Endothelial cell of umbilical vein (primary cell): ENCODE measurements around the gene VPS11. TPM values are rescaled to one million over a fixed set of nuclear protein-coding genes. Genes with fewer than 3 reads are reported as not detected.

Experiments used
- BruUV-seq: library from RNA; stranded (reverse); fragments of 400-500 nt; replicated peaks from 2 replicates; lab custom pipeline; 2021; lab: Mats Ljungman, UMichigan
- CTCF ChIA-PET: fragments of 300-600, 350-600 bp; sonication (Branson Sonifier 250); formaldehyde crosslinking; loops from one replicate; lab custom pipeline; 2021; ENCODE audit warnings: antibody characterized with exemption, inconsistent platforms; lab: Charles Lee
- POLR2A ChIA-PET: fragments of 300-600, 350-600 bp; sonication (Branson Sonifier 250); formaldehyde crosslinking; loops from one replicate; lab custom pipeline; 2021; ENCODE audit warnings: antibody characterized with exemption, inconsistent platforms; lab: Charles Lee
- DNase-seq: peaks from one replicate; pipeline ENCODE4 v3.0.0-alpha.2; 2011; ENCODE audit warnings: low read depth, low spot score
- FAIRE-seq: peaks from 2 replicates; lab custom pipeline; 2011; peaks lifted over from hg19 to GRCh38; lab: Jason Lieb, UNC
- H2AFZ ChIP-seq: 2 replicates; pipeline ENCODE4 v1.6.0; 2012; ENCODE audit warnings: low read depth, low read length, control low read depth, inconsistent platforms
- H3K27ac ChIP-seq: 2 replicates; pipeline ENCODE4 v1.5.1; 2011; ENCODE audit warnings: low read depth, mild to moderate bottlenecking, control low read depth, low read length, moderate library complexity; ENCODE audit not compliant: insufficient read depth
- H3K27me3 ChIP-seq, 2 experiments: 2 replicates each; pipeline versions ENCODE4 v1.6.0 to v1.6.1; 2011; ENCODE audit warnings: low read length in 2 of 2, mixed read lengths in 1 of 2; ENCODE audit not compliant: control insufficient read depth in 2 of 2, insufficient read depth in 2 of 2
- H3K36me3 ChIP-seq, 2 experiments: 2 replicates in 1 of 2; 3 replicates in 1 of 2; pipeline ENCODE4 v1.5.1; 2011; ENCODE audit warnings: low read length in 2 of 2, mild to moderate bottlenecking in 1 of 2, moderate library complexity in 1 of 2; ENCODE audit not compliant: control insufficient read depth in 2 of 2, insufficient read depth in 2 of 2; ENCODE audit errors: extremely low read depth in 1 of 2
- H3K4me1 ChIP-seq: 3 replicates; pipeline ENCODE4 v1.5.1; 2011; ENCODE audit warnings: mild to moderate bottlenecking, low read length; ENCODE audit not compliant: control insufficient read depth, insufficient read depth; ENCODE audit errors: extremely low read depth
- H3K4me2 ChIP-seq: 2 replicates; pipeline ENCODE4 v1.6.1; 2011; ENCODE audit warnings: low read length, control low read depth, mixed read lengths; ENCODE audit not compliant: insufficient read depth
- H3K4me3 ChIP-seq, 3 experiments: fragments of 200-600 bp in 1 of 3; sonication (generic), shearing (Covaris generic) in 1 of 3; replicated peaks in 1 of 3; 2 replicates each; pipeline ENCODE4 v1.5.1; 2011 to 2016; ENCODE audit warnings: control low read depth in 3 of 3, low read length in 3 of 3, mild to moderate bottlenecking in 2 of 3, inconsistent platforms in 1 of 3, low read depth in 1 of 3, moderate library complexity in 1 of 3; ENCODE audit not compliant: insufficient read depth in 1 of 3
- H3K79me2 ChIP-seq: 2 replicates; pipeline ENCODE4 v1.6.0; 2012; ENCODE audit warnings: low read length, inconsistent platforms; ENCODE audit not compliant: control insufficient read depth, insufficient read depth
- H3K9ac ChIP-seq: replicated peaks from 2 replicates; pipeline ENCODE3; 2011; ENCODE audit warnings: low read length, control low read depth; ENCODE audit not compliant: insufficient read depth; ENCODE audit errors: extremely low read depth
- H3K9me1 ChIP-seq: replicated peaks from 3 replicates; pipeline ENCODE4 v1.6.0; 2011; ENCODE audit warnings: mild to moderate bottlenecking, low read length; ENCODE audit not compliant: control insufficient read depth, insufficient read depth; ENCODE audit errors: extremely low read depth
- H3K9me3 ChIP-seq: replicated peaks from 2 replicates; pipeline ENCODE4 v1.5.1; 2012; ENCODE audit warnings: low read length, inconsistent platforms; ENCODE audit not compliant: control insufficient read depth, insufficient read depth
- H4K20me1 ChIP-seq: replicated peaks from 2 replicates; pipeline ENCODE3; 2011; ENCODE audit warnings: mild to moderate bottlenecking, low read length; ENCODE audit not compliant: control insufficient read depth, insufficient read depth; ENCODE audit errors: extremely low read depth
- EZH2 ChIP-seq: IDR thresholded peaks from 2 replicates; pipeline ENCODE4 v1.6.1; 2012; ENCODE audit warnings: borderline replicate concordance, low read depth, mild to moderate bottlenecking, moderate library complexity, low read length, inconsistent platforms; ENCODE audit not compliant: severe bottlenecking
- FOS ChIP-seq: IDR thresholded peaks from 2 replicates; pipeline ENCODE4 v1.6.1; 2011; ENCODE audit warnings: mild to moderate bottlenecking, low read length, moderate library complexity, borderline replicate concordance; ENCODE audit not compliant: insufficient read depth
- GATA2 ChIP-seq: IDR thresholded peaks from 2 replicates; pipeline ENCODE4 v1.7.0; 2011; ENCODE audit warnings: low read depth, mild to moderate bottlenecking, moderate library complexity, mixed read lengths, low read length; ENCODE audit not compliant: insufficient read length, insufficient read depth
- JUN ChIP-seq: IDR thresholded peaks from 2 replicates; pipeline ENCODE4 v1.6.1; 2011; ENCODE audit warnings: borderline replicate concordance, low read depth; ENCODE audit not compliant: insufficient read length, insufficient read depth
- MYC ChIP-seq: IDR thresholded peaks from one replicate; pipeline ENCODE4 v1.6.1; 2011; ENCODE audit warnings: mild to moderate bottlenecking, low read depth, low read length
- POLR2A ChIP-seq: IDR thresholded peaks from 2 replicates; pipeline ENCODE4 v1.6.1; 2012; ENCODE audit warnings: low read depth, mild to moderate bottlenecking, control low read depth, low read length
- POLR2AphosphoS5 ChIP-seq: IDR thresholded peaks from 2 replicates; pipeline ENCODE4 v1.6.1; 2012; ENCODE audit warnings: low read depth, mild to moderate bottlenecking, control low read depth, low read length, moderate library complexity; ENCODE audit not compliant: insufficient read depth
- dilution Hi-C: fragments of 300-500 bp; cut with MboI; formaldehyde crosslinking; loops from one replicate; pipeline ENCODE4 v1.15.0; 2019; ENCODE audit warnings: low sequenced_read_pairs; ENCODE audit not compliant: extremely low pct_ligation_motif_present
- intact Hi-C: fragments of 100-400 bp; cut with micrococcal nuclease; formaldehyde crosslinking; loops from one replicate; pipeline ENCODE4 v1.10.0; 2022
- polyA plus RNA-seq, 4 experiments: library from polyadenylated mRNA; depleted of rRNA in 3 of 4; stranded (reverse) in 3 of 4; unstranded in 1 of 4; fragments of >200 nt; gene quantifications; 2 replicates each; pipeline versions ENCODE4 v1.2.1 to v1.2.3, GENCODE V29; 2011 to 2012; ENCODE audit warnings: missing spikeins in 1 of 4
- total RNA-seq: library from RNA; stranded (reverse); gene quantifications from 2 replicates; pipeline ENCODE4 v1.2.3, GENCODE V29; 2021
- TF ChIP-seq, protein P1 (sequence below): IDR thresholded peaks from 2 replicates; pipeline ENCODE4 v1.6.1; 2011; ENCODE audit not compliant: insufficient read depth, insufficient read length
- TF ChIP-seq, protein P2 (sequence below), 2 donors: IDR thresholded peaks; 1 replicate in 1 of 2; 2 replicates in 1 of 2; pipeline ENCODE4 v1.5.1; 2011; ENCODE audit warnings: low read length in 2 of 2, mild to moderate bottlenecking in 2 of 2, moderate library complexity in 2 of 2, control low read depth in 1 of 2, inconsistent platforms in 1 of 2, low read depth in 1 of 2; ENCODE audit not compliant: insufficient read depth in 1 of 2; ENCODE audit errors: extremely low read depth in 1 of 2

The VPS11 gene
- total and polyA plus RNA-seq, 2 donors (not counting 3 experiments of a cell fraction or from before 2014, with no cell fraction given), result 26.4 to 31.0 TPM

DNA sequence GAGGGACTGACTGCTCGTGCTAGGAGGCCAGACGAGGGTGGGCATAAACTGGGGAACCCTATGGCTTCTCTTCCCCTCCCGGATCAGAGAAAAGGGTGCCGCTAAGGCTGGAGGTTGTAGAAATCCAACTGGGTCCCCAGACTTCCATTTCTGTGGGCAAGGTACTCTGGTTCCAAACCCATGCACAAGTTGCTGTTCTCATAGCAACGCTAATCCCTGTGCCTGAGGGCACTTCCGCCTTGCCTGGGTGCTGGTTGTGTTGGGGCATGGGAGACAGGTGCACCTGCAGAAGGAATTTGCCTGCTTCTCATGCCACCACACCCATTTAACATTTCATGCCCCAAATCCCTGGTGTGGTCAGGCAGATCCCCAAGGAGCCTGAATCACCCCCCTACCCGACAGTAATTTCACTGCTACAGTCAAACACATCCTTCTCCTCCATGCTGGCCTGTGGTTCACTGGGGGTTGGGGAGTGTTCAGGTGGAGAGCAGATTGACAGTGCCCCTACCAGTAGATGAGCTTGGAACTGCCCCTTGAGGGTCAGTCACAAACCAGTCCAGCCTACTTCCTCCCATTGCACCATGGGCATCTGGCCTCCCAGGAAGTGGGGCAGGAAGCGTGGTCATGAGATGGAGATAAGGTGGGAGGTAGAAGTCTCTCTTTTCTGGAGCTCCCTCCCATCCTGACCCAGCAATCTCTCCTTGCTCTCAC, 40.7 kb downstream of the VPS11 start:
- intact Hi-C loops (no loop called here), dilution Hi-C loops (no loop called here)
- no peak for DNase-seq
- H3K9me1 ChIP-seq, result no peaks in the 10 kb centered on the region
- peak overlapping the region; percentile 39 for H3K9ac ChIP-seq
- H2AFZ ChIP-seq, result no peak overlapping the region
- peak; percentile 63 for FAIRE-seq
- no peak overlapping the region for H3K27ac ChIP-seq
- peaks cover 13% of the 10 kb centered on the region for H3K4me1 ChIP-seq
- H3K36me3 ChIP-seq, result peaks cover 2 to 16% of the 10 kb centered on the region in 2 experiments
- H4K20me1 ChIP-seq, result no peaks in the 10 kb centered on the region
- no peaks in the 10 kb centered on the region for H3K9me3 ChIP-seq
- no peaks in the 10 kb centered on the region for H3K79me2 ChIP-seq
- no peaks in the 10 kb centered on the region for H3K27me3 ChIP-seq
- no peak for TF ChIP-seq GATA2
- TF ChIP-seq FOS, result no peak
- TF ChIP-seq, protein P1, sequence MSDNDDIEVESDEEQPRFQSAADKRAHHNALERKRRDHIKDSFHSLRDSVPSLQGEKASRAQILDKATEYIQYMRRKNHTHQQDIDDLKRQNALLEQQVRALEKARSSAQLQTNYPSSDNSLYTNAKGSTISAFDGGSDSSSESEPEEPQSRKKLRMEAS, result no peak
- TF ChIP-seq POLR2AphosphoS5, result no peak
- TF ChIP-seq POLR2A, result no peak
- TF ChIP-seq, protein P2, sequence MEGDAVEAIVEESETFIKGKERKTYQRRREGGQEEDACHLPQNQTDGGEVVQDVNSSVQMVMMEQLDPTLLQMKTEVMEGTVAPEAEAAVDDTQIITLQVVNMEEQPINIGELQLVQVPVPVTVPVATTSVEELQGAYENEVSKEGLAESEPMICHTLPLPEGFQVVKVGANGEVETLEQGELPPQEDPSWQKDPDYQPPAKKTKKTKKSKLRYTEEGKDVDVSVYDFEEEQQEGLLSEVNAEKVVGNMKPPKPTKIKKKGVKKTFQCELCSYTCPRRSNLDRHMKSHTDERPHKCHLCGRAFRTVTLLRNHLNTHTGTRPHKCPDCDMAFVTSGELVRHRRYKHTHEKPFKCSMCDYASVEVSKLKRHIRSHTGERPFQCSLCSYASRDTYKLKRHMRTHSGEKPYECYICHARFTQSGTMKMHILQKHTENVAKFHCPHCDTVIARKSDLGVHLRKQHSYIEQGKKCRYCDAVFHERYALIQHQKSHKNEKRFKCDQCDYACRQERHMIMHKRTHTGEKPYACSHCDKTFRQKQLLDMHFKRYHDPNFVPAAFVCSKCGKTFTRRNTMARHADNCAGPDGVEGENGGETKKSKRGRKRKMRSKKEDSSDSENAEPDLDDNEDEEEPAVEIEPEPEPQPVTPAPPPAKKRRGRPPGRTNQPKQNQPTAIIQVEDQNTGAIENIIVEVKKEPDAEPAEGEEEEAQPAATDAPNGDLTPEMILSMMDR (IDR thresholded peaks at IDR 0.05; ENCODE audit: extremely low read depth in 1 of 2, insufficient read depth in 1 of 2, low read depth in 1 of 2, low read length in 2 of 2), result no peak
- TF ChIP-seq EZH2, result no peak
- TF ChIP-seq MYC, result no peak
- no peak for TF ChIP-seq JUN
- peak overlapping the region; percentile 46 to 72 (median 63) for H3K4me3 ChIP-seq
- TSS peak; percentile 6 for BruUV-seq
- peak overlapping the region; percentile 51 for H3K4me2 ChIP-seq
- ChIA-PET CTCF (interaction anchor here (0.8 to 2.0 kb wide), 4 partner anchors 11 to 230 kb away, joined by 4 to 7 read pairs (median 4); partner anchors contain the start of gene HINFP), POLR2A (interaction anchor here (1.3 to 1.9 kb wide), 2 partner anchors 13 kb away, joined by 4 read pairs; partner anchors contain the start of gene HINFP)
